GM21367 (cell line): ENCODE data around the gene CCDC71.

Experiments used
- ATAC-seq: cut with Tn5 transposase; IDR thresholded peaks from one replicate; pipeline ENCODE4 v1.9.1; 2021; ENCODE audit not compliant: unreplicated experiment

CCDC71 gene

GRCh38 chr3:49171119-49171774 is 5.1 kb upstream of the CCDC71 start, which contains the start of gene KLHDC8B:
KLHDC8B (plus strand) TSS chr3:49171598; CDS start chr3:49172770, 1,172 bp downstream.
- no peak for ATAC-seq

GRCh38 chr3:49170744-49171118 is 4.6 kb upstream of the CCDC71 start:
- ATAC-seq, result no peak

- no peak for ATAC-seq
Measured at GRCh38 chr3:49166752-49167556, 823 bp upstream of the CCDC71 start.

- no peak for ATAC-seq
Measured at GRCh38 chr3:49164983-49165720, 979 bp downstream of the CCDC71 start.

GRCh38 chr3:49163609-49164008 is 2.5 kb downstream of the CCDC71 start:
- no peak for ATAC-seq

- no peak for ATAC-seq
Measured at GRCh38 chr3:49162751-49163419, 3.2 kb downstream of the CCDC71 start.

GRCh38 chr3:49161808-49162530 is 4.2 kb downstream of the CCDC71 start:
- no peak for ATAC-seq

GRCh38 chr3:49161197-49161596 is 4.9 kb downstream of the CCDC71 start:
- no peak for ATAC-seq

- ATAC-seq, result no peak
Measured at GRCh38 chr3:49158792-49159191, 7.3 kb downstream of the CCDC71 start.

GRCh38 chr3:49158103-49158709 is 7.9 kb downstream of the CCDC71 start:
- no peak for ATAC-seq

- ATAC-seq, result no peak
Measured at GRCh38 chr3:49157289-49157688, 8.8 kb downstream of the CCDC71 start.

- ATAC-seq, result no peak
Measured at GRCh38 chr3:49153349-49153912, 12.7 kb downstream of the CCDC71 start.

- no peak for ATAC-seq
Measured at GRCh38 chr3:49151610-49152009, 14.5 kb downstream of the CCDC71 start.

- ATAC-seq, result no peak
Measured at GRCh38 chr3:49148159-49148558, 18.0 kb downstream of the CCDC71 start.

- ATAC-seq, result no peak
Measured at GRCh38 chr3:49140080-49140479, 26.1 kb downstream of the CCDC71 start.

- no peak for ATAC-seq
Measured at GRCh38 chr3:49135499-49135898, 30.6 kb downstream of the CCDC71 start.

GRCh38 chr3:49134471-49135265 is 31.5 kb downstream of the CCDC71 start:
- no peak for ATAC-seq

GRCh38 chr3:49133226-49133951 is 32.7 kb downstream of the CCDC71 start:
- no peak for ATAC-seq
